K562 (cell line): Measurements from ENCODE around the gene MALAT1. TPM values are rescaled to one million over a fixed set of nuclear protein-coding genes. Genes with fewer than 3 reads are reported as not detected.

ENCODE experiments used
- ARID3B ChIP-seq: fragments of 250-450 bp; sonication (Bioruptor Pico); IDR thresholded peaks from 2 replicates; pipeline ENCODE4 v1.4.0; 2020; ENCODE audit warnings: borderline replicate concordance
- BCOR ChIP-seq: fragments of 450-650 bp; IDR thresholded peaks from 2 replicates; pipeline ENCODE4 v1.6.1; 2016
- CBX2 ChIP-seq: fragments of 200-600 bp; sonication (generic); IDR thresholded peaks from one replicate; pipeline ENCODE4 v1.6.1; 2012; ENCODE audit warnings: mild to moderate bottlenecking, low read length, inconsistent platforms; ENCODE audit not compliant: insufficient read depth, poor library complexity, severe bottlenecking
- CC2D1A ChIP-seq: fragments of 450-650 bp; IDR thresholded peaks from 2 replicates; pipeline ENCODE4 v1.6.1; 2017; ENCODE audit warnings: mild to moderate bottlenecking
- EGR1 ChIP-seq: fragments of 450-650 bp; conservative IDR thresholded peaks from 2 replicates; pipeline ENCODE4 v1.6.1; 2017; ENCODE audit warnings: mild to moderate bottlenecking
- ELF2 ChIP-seq: fragments of 250-450 bp; sonication (Bioruptor Pico); IDR thresholded peaks from 2 replicates; pipeline ENCODE4 v1.5.0; 2021; ENCODE audit warnings: mild to moderate bottlenecking
- GATAD2A ChIP-seq: fragments of 450-650 bp; IDR thresholded peaks from 2 replicates; pipeline ENCODE4 v1.6.1; 2017
- GTF2F1 ChIP-seq: IDR thresholded peaks from 2 replicates; pipeline ENCODE4 v1.6.1; 2011; ENCODE audit warnings: low read depth, low read length, improper control_type of control experiment
- KDM5B ChIP-seq: fragments of 200-600 bp; sonication (generic); IDR thresholded peaks from 2 replicates; pipeline ENCODE4 v1.6.1; 2012; ENCODE audit warnings: low read depth, mild to moderate bottlenecking, moderate library complexity, low read length, control low read depth, inconsistent platforms; ENCODE audit not compliant: insufficient replicate concordance
- KLF16 ChIP-seq: IDR thresholded peaks from 2 replicates; pipeline ENCODE4 v1.6.1; 2016; ENCODE audit warnings: antibody characterized with exemption
- LARP7 ChIP-seq: fragments of 450-650 bp; IDR thresholded peaks from 2 replicates; pipeline ENCODE4 v1.6.1; 2016
- MCM5 ChIP-seq: fragments of 450-650 bp; IDR thresholded peaks from 2 replicates; pipeline ENCODE4 v1.6.1; 2016; ENCODE audit warnings: low read depth
- NFE2L1 ChIP-seq: fragments of 450-650 bp; IDR thresholded peaks from 2 replicates; pipeline ENCODE4 v1.6.1; 2016; ENCODE audit warnings: missing genetic modification characterization, low read depth, mild to moderate bottlenecking, missing compliant biosample characterization, moderate library complexity, borderline replicate concordance
- POLR2G ChIP-seq: fragments of 200-400 bp; formaldehyde crosslinking; IDR thresholded peaks from 2 replicates; pipeline ENCODE4 v1.6.1; 2017; ENCODE audit warnings: low read depth, mild to moderate bottlenecking, antibody characterized with exemption, low read length, moderate library complexity
- SIN3B ChIP-seq: fragments of 450-650 bp; IDR thresholded peaks from 2 replicates; pipeline ENCODE4 v1.6.1; 2017; ENCODE audit warnings: low read depth, mild to moderate bottlenecking, moderate library complexity
- SMAD2 ChIP-seq: fragments of 150-350 bp; IDR thresholded peaks from 2 replicates; pipeline ENCODE4 v1.6.1; 2014; ENCODE audit warnings: low read depth, mild to moderate bottlenecking, low read length
- SREBF2 ChIP-seq: sonication (generic); formaldehyde crosslinking; IDR thresholded peaks from 2 replicates; pipeline ENCODE4 v1.4.0; 2020; ENCODE audit warnings: mild to moderate bottlenecking, missing genetic modification reagents
- TCF7L2 ChIP-seq: fragments of 150-350 bp; IDR thresholded peaks from 2 replicates; pipeline ENCODE4 v1.6.1; 2016; ENCODE audit warnings: low read depth, mild to moderate bottlenecking, low read length, moderate library complexity
- ZC3H11A ChIP-seq: IDR thresholded peaks from 2 replicates; pipeline ENCODE4 v1.6.1; 2012; ENCODE audit warnings: low read depth, low read length, improper control_type of control experiment
- ZNF124 ChIP-seq: sonication (generic); formaldehyde crosslinking; IDR thresholded peaks from 2 replicates; pipeline ENCODE4 v1.8.1; 2022; ENCODE audit warnings: missing genetic modification reagents
- ZNF263 ChIP-seq: sonication (generic); formaldehyde crosslinking; IDR thresholded peaks from 2 replicates; pipeline ENCODE4 v1.8.0; 2022; ENCODE audit warnings: mild to moderate bottlenecking, missing genetic modification reagents, borderline replicate concordance
- ZNF431 ChIP-seq: sonication (generic); formaldehyde crosslinking; IDR thresholded peaks from 2 replicates; pipeline ENCODE4 v1.8.0; 2022; ENCODE audit warnings: mild to moderate bottlenecking, missing genetic modification reagents
- polyA plus RNA-seq, 8 experiments: library from polyadenylated mRNA; depleted of rRNA in 4 of 8; stranded (reverse) in 5 of 8; unstranded in 3 of 8; fragments of >200 nt; fragmentation: Nextera tagmentation in 2 of 8; fragmentation: Illumina TruSeq in 1 of 8; extraction: Ambion mirVana in 2 of 8; extraction: Trizol in 1 of 8; gene quantifications; 2 replicates each; pipeline versions ENCODE4 v1.2.1 to v1.2.3, GENCODE V29; 2011 to 2014; ENCODE audit warnings: inconsistent platforms in 1 of 8, missing spikeins in 1 of 8
- total RNA-seq, 7 experiments: library from RNA; depleted of rRNA in 6 of 7; stranded (reverse); fragments of >200 nt in 6 of 7; fragmentation: Illumina TruSeq in 2 of 7; extraction: Trizol in 2 of 7; gene quantifications; 2 replicates each; pipeline versions ENCODE4 v1.2.1 to v1.2.3, GENCODE V29; 2011 to 2021; ENCODE audit warnings: low replicate concordance in 1 of 7
- TF ChIP-seq, protein P1 (sequence below): fragments of 450-650 bp; IDR thresholded peaks from 2 replicates; pipeline ENCODE4 v1.6.1; 2016; ENCODE audit warnings: borderline replicate concordance
- TF ChIP-seq, protein P2 (sequence below), 2 experiments: fragments of 250-450 bp in 1 of 2; fragments of 450-650 bp in 1 of 2; sonication (Bioruptor Pico) in 1 of 2; IDR thresholded peaks; 2 replicates each; pipeline versions ENCODE4 v1.6.1 to v1.8.0; 2016 to 2021; ENCODE audit warnings: mild to moderate bottlenecking in 2 of 2, moderate library complexity in 2 of 2, missing compliant biosample characterization in 1 of 2, missing genetic modification characterization in 1 of 2

Gene MALAT1
- total and polyA plus RNA-seq, 9 of the 15 experiments (the other 6 are each of a cell fraction or from before 2014, with no cell fraction given): 363 to 8,715 (median 2,351) TPM

- TF ChIP-seq NFE2L1 (tag) (no peak), GATAD2A (no peak), ELF2 (CRISPR knock-in tag) (0 out of 2 replicates have a peak, but pooled peaks have one; percentile 23), SMAD2 (no peak), MCM5 (no peak), CC2D1A (peak; percentile 99), GTF2F1 (peak; percentile 92), KDM5B (peak; percentile 99), ZNF124 (CRISPR knock-in tag) (no peak), ZNF431 (CRISPR knock-in tag) (no peak), ARID3B (CRISPR knock-in tag) (no peak), ZNF263 (CRISPR knock-in tag) (peak; percentile 86), EGR1 (peak; percentile 47; the same call in 1 of the 2 replicates), BCOR (0 out of 2 replicates have a peak, but pooled peaks have one; percentile 6), TCF7L2 (no peak), ZC3H11A (no peak), POLR2G (peak; percentile 97), SREBF2 (CRISPR knock-in tag) (no peak), LARP7 (peak; percentile 26; the same call in 1 of the 2 replicates), CBX2 (no peak), KLF16 (no peak), SIN3B (no peak; the same call in 1 of the 2 replicates)
- TF ChIP-seq, protein P1, sequence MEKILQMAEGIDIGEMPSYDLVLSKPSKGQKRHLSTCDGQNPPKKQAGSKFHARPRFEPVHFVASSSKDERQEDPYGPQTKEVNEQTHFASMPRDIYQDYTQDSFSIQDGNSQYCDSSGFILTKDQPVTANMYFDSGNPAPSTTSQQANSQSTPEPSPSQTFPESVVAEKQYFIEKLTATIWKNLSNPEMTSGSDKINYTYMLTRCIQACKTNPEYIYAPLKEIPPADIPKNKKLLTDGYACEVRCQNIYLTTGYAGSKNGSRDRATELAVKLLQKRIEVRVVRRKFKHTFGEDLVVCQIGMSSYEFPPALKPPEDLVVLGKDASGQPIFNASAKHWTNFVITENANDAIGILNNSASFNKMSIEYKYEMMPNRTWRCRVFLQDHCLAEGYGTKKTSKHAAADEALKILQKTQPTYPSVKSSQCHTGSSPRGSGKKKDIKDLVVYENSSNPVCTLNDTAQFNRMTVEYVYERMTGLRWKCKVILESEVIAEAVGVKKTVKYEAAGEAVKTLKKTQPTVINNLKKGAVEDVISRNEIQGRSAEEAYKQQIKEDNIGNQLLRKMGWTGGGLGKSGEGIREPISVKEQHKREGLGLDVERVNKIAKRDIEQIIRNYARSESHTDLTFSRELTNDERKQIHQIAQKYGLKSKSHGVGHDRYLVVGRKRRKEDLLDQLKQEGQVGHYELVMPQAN: no peak
- TF ChIP-seq, protein P2, sequence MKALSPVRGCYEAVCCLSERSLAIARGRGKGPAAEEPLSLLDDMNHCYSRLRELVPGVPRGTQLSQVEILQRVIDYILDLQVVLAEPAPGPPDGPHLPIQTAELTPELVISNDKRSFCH (CRISPR knock-in tag; IDR thresholded peaks at IDR 0.05): no peak
- TF ChIP-seq, protein P2 (tag; IDR thresholded peaks at IDR 0.05): no peak
These were observed 44.0 kb upstream of the MALAT1 start (continued) for GRCh38 chr11:65454696-65455456.
